HepG2 (cell line): ENCODE data around the gene TAB2. TPM values are rescaled to one million over a fixed set of nuclear protein-coding genes. Genes with fewer than 3 reads are reported as not detected.

ENCODE experiments used
- HMG20A ChIP-seq: IDR thresholded peaks from 2 replicates; pipeline ENCODE4 v1.6.1; 2016; ENCODE audit warnings: borderline replicate concordance
- MEIS2 ChIP-seq: sonication (generic); formaldehyde crosslinking; IDR thresholded peaks from 2 replicates; pipeline ENCODE4 v1.9.0; 2021; ENCODE audit warnings: mild to moderate bottlenecking, missing genetic modification reagents
- NFKB2 ChIP-seq: sonication (generic); formaldehyde crosslinking; IDR thresholded peaks from 2 replicates; pipeline ENCODE4 v1.4.0; 2020; ENCODE audit warnings: missing genetic modification reagents, borderline replicate concordance
- POLR2A ChIP-seq, 2 experiments: IDR thresholded peaks; 2 replicates each; pipeline ENCODE4 v1.6.1; 2011; ENCODE audit warnings: low read depth in 2 of 2, low read length in 2 of 2, mild to moderate bottlenecking in 1 of 2, moderate library complexity in 1 of 2; ENCODE audit not compliant: insufficient read depth in 1 of 2
- SALL1 ChIP-seq: sonication (generic); formaldehyde crosslinking; IDR thresholded peaks from 2 replicates; pipeline ENCODE4 v1.8.0; 2022; ENCODE audit warnings: mild to moderate bottlenecking, missing genetic modification reagents
- ZEB1 ChIP-seq: IDR thresholded peaks from 2 replicates; pipeline ENCODE4 v1.6.1; 2012; ENCODE audit warnings: mild to moderate bottlenecking, low read depth, inconsistent platforms; ENCODE audit not compliant: insufficient replicate concordance
- ZKSCAN5 ChIP-seq: sonication (generic); formaldehyde crosslinking; IDR thresholded peaks from 2 replicates; pipeline ENCODE4 v1.5.1; 2020; ENCODE audit warnings: mild to moderate bottlenecking, missing genetic modification reagents
- ZNF207 ChIP-seq: fragments of 450-650 bp; IDR thresholded peaks from 2 replicates; pipeline ENCODE4 v1.6.1; 2016; ENCODE audit warnings: antibody characterized with exemption, borderline replicate concordance
- ZNF263 ChIP-seq: sonication (generic); formaldehyde crosslinking; IDR thresholded peaks from 2 replicates; pipeline ENCODE4 v1.4.0; 2020; ENCODE audit warnings: missing genetic modification reagents
- ZNF605 ChIP-seq: sonication (generic); formaldehyde crosslinking; IDR thresholded peaks from 2 replicates; pipeline ENCODE4 v1.8.0; 2022; ENCODE audit warnings: mild to moderate bottlenecking, missing genetic modification reagents
- ZNF687 ChIP-seq: sonication (generic); formaldehyde crosslinking; IDR thresholded peaks from 2 replicates; pipeline ENCODE4 v1.5.1; 2020; ENCODE audit warnings: mild to moderate bottlenecking, missing genetic modification reagents, moderate library complexity
- polyA plus RNA-seq, 8 experiments: library from polyadenylated mRNA; depleted of rRNA in 3 of 8; stranded (reverse) in 7 of 8; unstranded in 1 of 8; fragments of >200 nt; fragmentation: Illumina TruSeq in 4 of 8; extraction: Trizol in 4 of 8; gene quantifications; 2 replicates each; pipeline versions ENCODE4 v1.2.1 to v1.2.3, GENCODE V29; 2011 to 2016; ENCODE audit warnings: low read depth in 4 of 8, missing spikeins in 1 of 8, mixed read lengths in 1 of 8; ENCODE audit not compliant: insufficient read depth in 1 of 8
- total RNA-seq, 5 experiments: library from RNA; depleted of rRNA; stranded (reverse); fragments of >200 nt; fragmentation: Illumina TruSeq; extraction: Trizol; gene quantifications; 2 replicates each; pipeline ENCODE4 v1.2.3, GENCODE V29; 2016; ENCODE audit warnings: low read depth in 1 of 5

TAB2 gene
- total and polyA plus RNA-seq, 2 of the 13 experiments (the other 11 are each of a cell fraction or from before 2014, with no cell fraction given): 23.7 to 50.2 TPM

DNA sequence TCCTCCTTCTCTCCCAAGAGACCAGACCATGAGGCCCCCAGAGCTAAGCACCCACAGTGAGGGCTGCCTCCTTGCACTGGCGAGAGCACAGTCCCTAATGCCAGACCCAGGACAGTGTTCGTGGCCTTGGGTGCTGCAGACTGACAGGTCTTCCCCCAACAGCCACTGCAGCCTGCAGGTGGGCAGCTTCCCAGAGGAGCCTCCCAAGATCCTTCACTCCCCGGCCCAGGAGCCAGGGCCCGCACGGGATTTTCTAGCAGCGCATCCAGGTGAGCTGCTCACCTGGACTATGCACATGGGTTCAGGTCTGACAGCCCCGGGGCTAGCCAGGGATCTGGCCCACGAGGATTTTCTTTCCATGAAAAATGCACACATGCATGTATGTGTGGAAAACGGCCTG, 124.2 kb downstream of the TAB2 start (continued):
- TF ChIP-seq ZNF687 (CRISPR knock-in tag) (peak; percentile 39), ZKSCAN5 (CRISPR knock-in tag) (0 out of 2 replicates have a peak, but pooled peaks have one; percentile 27), NFKB2 (CRISPR knock-in tag) (peak; percentile 27; the same call in 1 of the 2 replicates), MEIS2 (CRISPR knock-in tag) (0 out of 2 replicates have a peak, but pooled peaks have one; percentile 0), POLR2A (IDR thresholded peaks at IDR 0.05; ENCODE audit: insufficient read depth in 1 of 2, low read depth in 2 of 2, low read length in 2 of 2) (0 out of 4 replicates have a peak, but pooled peaks of 1 of the 2 experiments have one; percentile 25), ZEB1 (peak; percentile 68), SALL1 (CRISPR knock-in tag) (peak; percentile 53), ZNF605 (CRISPR knock-in tag) (peak; percentile 37; the same call in 1 of the 2 replicates), ZNF263 (CRISPR knock-in tag) (no peak), ZNF207 (no peak), HMG20A (no peak)
- TF ChIP-seq, all 625 proteins: peak for 19
